PFSK-1 (cell line): ENCODE data around the gene GABRP.

Experiments used
- POLR2AphosphoS5 ChIP-seq: IDR thresholded peaks from 2 replicates; pipeline ENCODE4 v1.6.1; 2012; ENCODE audit warnings: low read depth, mild to moderate bottlenecking, control low read depth, low read length, moderate library complexity
- SIN3A ChIP-seq: IDR thresholded peaks from 2 replicates; pipeline ENCODE4 v1.6.1; 2012; ENCODE audit warnings: mild to moderate bottlenecking, low read length, moderate library complexity, borderline replicate concordance; ENCODE audit not compliant: insufficient read depth
- TAF1 ChIP-seq: IDR thresholded peaks from 2 replicates; pipeline ENCODE4 v1.6.1; 2012; ENCODE audit warnings: low read length, control low read depth, borderline replicate concordance; ENCODE audit not compliant: insufficient read depth

DNA sequence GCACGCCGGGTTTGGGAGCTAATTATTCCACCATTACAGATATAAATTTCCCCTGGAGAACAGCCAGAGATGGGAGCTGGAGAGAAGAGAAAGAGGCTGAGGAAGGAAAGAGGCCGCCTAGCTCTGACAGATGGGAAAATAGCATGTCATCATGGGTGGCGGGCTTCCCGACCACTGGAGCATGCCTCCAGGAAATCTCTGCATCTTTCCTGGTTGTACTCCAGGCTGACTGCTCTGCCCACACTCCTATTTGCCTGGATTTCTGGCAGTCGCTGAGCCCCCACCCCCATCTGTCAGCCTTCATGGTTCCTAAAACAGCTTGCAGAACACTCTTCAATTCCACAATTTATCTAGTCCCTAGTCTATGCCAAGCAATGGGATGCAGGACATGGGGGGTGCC is 14.3 kb upstream of the GABRP start:
- no peak for TF ChIP-seq SIN3A
- TF ChIP-seq TAF1 = no peak
- TF ChIP-seq POLR2AphosphoS5 = no peak
